Measurements from ENCODE around the gene TASP1.
"Not testable (repeated sequence)": the region's sequence is repeated elsewhere in the genome, so short reads cannot be mapped to it uniquely, and the experiment has no call there.

TASP1 gene, protein sequence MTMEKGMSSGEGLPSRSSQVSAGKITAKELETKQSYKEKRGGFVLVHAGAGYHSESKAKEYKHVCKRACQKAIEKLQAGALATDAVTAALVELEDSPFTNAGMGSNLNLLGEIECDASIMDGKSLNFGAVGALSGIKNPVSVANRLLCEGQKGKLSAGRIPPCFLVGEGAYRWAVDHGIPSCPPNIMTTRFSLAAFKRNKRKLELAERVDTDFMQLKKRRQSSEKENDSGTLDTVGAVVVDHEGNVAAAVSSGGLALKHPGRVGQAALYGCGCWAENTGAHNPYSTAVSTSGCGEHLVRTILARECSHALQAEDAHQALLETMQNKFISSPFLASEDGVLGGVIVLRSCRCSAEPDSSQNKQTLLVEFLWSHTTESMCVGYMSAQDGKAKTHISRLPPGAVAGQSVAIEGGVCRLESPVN

DNA sequence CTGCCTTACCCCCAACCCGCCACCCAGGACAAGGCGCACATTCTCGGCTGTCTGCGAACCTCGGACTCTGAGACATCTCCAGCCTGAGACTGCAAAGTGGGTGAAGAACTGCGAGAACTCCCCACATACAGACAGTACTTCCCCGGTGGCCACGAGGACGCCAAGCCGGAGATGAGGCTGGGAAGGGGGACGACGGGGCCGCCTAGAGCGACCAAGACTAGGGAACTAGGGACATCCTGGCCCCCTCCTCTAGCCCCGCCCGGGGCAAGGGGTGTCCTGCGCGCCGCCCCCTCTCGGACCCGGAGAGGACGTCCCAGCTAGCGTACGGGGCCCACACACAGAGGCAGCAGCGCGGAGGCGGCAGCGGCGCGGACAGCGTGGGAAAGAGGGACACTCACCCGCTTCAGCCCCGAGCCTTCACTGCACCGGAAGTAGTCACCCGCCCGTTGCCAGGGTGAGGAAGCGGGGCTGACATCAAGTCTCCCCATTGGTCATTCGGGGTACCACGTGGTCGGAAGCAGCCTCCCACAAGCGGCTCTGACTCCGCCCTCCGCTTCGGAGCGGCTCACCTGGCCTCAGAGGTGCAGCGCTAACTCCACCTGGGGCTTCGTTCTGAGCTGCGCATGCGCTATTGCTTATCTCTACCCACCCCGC lies at the start of gene TASP1:
Gene TASP1 (minus strand): TSS at position 437 of the 654 bp plus-strand sequence. CDS start 8,854 bp downstream, outside the sequence.
- DNase-seq (ENCODE audit: low read depth), result peak; percentile 96

DNA sequence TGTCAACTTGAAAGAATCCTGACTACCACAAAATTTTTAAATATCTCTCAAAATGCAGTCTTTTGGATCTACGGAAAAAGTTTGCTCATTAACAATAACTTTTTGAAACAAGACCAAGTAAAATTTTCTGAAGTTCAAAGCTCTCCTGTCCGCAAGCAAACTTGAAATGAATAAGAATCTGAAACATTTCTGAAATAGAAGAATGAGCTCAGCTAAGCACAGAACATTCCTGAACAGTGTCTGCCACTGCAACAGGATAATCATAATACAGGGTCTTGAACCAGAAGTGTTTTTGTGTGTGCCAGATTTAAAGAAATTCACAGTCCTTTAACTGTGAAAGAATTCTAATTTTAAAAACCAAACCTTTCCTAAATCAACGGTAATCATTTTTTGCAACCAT lies 49.1 kb upstream of the TASP1 start:
- DNase-seq (ENCODE audit: low read depth), result no peak

DNA sequence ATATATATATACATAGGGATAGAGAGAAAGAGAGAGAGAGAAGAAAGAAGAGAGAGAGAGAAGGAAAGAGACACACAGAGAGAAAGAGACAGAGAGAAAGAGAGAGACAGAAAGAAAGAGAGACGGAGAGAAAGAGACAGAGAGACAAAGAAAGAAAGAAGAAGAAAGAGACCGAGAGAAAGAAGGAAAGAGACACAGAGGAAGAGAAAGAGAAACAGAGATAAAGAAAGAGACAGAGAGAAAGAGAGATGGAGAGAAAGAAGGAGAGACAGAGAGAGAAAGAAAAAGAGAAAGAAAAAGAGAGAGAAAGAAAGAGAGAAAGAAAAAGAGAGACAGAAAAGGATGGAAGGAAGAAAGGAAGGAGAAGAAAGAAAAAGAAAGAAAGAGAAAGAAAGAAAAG lies 46.9 kb upstream of the TASP1 start:
- DNase-seq (ENCODE audit: low read depth), result no peak

DNA sequence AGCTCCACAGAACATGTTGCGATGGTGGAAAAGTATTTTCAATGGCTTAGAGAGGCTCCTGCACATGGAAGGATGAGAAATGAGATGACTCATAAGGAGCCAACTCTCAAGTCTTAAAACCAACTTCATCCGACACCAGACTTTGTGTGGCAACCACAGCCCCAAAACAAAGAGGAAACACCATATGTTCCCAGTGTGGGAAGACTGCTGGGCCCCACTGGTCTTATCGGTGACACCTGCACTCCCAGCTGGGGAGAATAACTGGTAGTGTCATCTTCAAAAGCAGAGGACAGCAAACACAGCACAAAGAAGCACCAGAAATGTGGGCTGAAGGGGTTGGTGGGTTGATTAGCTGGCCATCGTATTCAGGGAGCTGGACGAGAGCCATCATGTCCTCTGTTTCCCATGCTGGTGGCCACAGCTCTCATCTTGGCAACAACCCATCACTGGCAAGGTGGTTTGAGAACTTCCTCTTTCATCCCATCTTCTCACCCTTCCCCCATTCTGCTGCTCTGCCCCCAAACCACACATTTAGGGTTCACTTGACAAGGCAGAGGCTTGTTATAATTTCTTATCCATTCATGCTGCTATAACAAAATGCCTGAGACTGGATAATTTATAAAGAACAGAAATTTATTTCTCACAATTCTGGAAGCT lies 46.0 kb upstream of the TASP1 start:
- DNase-seq (ENCODE audit: low read depth), result no peak

DNA sequence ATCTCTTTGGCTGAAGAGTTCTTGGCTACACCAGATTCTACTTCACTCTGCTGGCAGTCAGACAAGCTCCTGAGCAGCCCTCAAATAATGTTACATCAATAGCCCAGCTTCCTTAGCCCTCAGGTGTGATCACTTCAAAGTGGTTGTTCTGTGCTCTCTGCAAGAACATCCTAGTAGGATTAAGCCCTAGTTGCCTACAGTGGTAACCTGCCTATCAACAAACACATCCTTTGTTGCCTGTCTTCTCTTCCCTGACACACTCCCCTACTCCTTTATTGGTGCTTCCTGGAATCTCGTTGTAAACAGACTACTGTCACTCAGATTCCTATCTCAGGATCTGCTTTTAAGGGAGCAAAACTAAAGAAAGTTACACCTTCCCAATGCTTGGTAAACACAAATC lies 45.1 kb upstream of the TASP1 start:
- no peak for DNase-seq (ENCODE audit: low read depth)

DNA sequence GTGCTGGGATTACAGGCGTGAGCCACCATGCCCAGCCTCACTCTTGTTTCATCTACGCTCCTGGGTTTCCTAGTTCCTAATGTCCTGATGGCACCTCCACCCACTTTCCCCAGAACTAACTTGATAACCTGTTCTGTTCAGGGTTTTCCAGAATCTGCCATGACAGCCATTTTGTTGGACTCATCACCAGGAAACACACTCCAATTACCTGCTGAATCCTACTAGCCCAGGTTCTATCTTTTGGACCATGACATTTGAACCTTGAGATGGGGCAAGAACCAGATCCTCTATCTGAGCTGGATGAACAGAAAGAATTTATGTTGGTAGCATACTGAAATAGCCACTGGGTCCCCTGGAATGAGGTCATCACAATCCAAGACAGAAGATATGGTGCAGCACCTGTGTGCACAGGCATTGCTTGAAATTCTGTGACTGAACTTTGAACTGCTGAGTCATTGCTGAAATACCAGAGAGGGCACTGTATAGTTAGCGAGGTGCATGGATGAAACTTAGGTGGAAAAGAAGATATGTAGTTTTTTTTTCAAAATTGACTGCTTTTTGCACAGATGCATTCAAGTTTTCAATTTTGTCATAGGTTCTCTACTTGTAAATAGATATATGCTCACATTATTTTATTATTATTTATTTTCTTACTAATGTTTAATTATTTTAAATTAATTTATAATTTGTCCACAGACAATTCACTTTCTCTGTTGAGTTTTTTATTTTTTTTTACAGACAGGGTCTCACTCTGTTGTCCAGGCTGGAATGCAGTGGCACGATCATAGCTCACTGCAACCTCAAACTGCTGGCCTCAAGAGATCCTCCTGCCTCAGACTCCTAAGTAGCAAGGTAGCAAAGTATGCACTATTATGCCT lies 42.8 kb upstream of the TASP1 start:
- DNase-seq (ENCODE audit: low read depth), result no peak

DNA sequence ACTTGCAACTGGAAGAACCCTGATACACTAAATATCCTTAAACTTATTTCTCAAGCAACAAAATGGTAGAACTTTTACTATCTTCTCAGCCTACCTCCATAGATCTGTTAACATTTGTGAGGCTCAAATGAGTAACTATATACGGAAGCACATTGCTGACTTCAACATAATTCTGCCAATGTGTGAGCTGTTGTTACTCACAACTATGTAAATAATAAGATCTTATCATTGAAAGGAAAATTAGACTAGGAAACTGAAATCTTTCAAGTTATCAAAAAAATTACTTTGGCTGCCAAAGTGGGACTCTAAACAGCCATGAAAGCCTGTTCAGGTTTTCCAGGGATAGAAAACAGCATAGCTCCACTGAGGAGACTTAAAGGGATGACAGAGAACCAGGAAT lies 40.2 kb upstream of the TASP1 start:
- DNase-seq (ENCODE audit: low read depth), result no peak

DNA sequence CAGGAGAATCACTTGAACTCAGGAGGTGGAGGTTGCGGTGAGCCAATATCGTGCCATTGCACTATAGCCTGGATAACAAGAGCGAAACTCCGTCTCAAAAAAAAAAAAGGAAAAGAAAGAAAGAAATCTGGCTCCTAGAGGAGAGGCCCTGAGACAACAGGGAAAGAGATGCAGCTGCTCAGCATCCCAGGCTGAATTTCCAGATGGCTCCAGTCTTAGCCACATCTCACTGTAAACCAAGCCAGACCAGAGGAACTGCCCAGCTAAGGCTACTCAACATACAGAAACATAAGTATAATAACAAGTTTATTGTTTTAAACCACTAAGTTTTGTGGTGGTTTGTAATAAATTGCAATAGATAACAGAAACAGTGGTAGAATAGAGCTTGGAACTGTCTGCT lies 38.5 kb upstream of the TASP1 start:
- no peak for DNase-seq (ENCODE audit: low read depth)

DNA sequence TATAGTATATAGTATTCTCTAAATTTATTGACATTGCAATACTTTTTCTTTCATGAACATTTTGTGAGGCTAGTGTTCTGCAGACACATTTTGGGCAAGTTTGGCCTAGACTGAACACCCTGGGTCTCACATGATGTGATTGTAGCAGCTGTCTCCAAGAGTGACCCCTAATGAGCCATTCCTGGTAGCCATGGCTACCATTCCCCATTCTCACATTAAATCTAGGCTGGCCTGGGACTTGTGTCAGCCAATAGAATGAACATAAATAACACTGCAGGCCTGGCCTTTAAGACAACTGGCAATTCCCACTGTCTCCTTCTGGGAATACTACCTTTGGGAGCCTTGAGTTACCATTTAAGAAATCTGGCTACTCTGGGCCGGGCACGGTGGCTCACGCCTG lies 38.0 kb upstream of the TASP1 start:
- DNase-seq (ENCODE audit: low read depth), result no peak

DNA sequence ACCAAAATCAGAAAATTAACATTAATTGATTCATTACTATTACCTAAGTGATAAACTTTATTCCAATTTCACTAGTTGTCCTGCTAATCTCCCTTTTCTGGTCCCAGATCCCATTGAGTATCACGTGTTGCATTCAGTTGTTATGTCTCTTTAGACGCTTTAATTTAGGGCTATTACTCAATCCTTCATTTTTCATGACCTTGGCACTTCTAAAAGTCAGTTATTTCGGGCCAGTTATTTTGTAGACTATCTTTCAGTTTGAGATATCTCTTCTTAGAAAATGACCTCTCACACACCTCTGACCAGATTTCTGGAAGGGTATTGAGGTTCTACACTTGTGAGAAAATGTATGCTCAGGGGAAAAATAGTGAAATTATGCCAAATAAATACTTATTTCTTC lies 34.0 kb upstream of the TASP1 start:
- DNase-seq (ENCODE audit: low read depth), result no peak

DNA sequence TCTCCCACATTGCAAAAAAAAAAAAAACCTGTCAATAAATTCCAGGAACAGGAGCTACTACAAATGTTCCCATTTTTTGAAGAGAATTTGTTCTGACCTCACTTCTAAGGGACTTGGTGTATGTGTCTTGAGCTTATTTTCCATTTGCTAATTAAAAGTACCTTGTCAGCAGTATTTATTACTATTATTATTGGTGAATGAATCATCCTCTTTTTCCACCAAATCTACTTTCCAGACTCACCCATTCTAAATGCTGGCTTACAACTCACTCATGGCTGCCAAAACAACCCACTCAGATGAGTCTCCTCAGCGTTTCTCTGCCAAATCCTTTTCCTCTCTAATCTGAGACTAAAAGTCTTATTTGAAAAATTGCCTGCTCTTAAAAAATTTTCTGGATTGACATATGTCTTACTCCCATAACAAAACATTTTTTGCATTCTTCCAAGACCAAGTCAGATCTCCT lies 33.2 kb upstream of the TASP1 start:
- peak; percentile 53 for DNase-seq (ENCODE audit: low read depth)

DNA sequence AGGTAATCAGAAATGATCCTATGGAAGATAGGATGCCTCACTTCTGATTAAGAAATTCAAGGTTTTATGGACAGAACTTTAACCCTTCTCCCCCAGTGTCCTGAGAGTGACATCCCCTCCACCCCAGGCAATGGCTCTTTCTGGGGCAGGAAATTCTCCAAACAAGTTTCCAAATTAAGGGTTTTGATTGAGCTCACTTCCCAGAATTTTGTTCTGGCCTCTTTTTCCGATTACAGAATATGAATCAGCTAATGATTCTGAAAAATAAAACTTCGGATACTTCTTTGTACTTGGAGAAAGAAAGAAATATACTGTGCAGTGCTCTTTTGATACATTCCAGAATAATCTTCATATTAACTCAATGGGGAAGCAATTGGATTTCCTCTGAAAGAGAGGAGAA lies 32.8 kb upstream of the TASP1 start:
- no peak for DNase-seq (ENCODE audit: low read depth)

DNA sequence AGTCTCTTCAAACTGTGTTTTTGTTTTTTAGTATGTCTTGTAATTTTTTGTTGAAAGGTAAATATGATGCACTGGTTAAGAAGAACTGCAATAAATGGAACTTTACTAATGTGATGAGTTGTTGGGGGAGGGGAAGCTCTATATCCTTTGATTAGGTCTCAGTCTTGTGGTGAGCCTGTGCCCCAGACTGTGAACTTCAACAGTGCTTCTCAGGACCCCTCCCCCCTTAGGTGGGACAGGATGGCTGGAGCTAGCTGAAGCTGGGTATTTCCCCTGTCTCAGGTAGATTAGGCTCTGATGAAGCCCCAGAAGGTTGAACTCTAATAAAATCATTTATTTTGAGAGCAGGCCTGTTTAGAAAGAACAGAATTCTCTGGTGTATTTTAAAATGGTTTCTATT lies 31.4 kb upstream of the TASP1 start:
- no peak for DNase-seq (ENCODE audit: low read depth)

DNA sequence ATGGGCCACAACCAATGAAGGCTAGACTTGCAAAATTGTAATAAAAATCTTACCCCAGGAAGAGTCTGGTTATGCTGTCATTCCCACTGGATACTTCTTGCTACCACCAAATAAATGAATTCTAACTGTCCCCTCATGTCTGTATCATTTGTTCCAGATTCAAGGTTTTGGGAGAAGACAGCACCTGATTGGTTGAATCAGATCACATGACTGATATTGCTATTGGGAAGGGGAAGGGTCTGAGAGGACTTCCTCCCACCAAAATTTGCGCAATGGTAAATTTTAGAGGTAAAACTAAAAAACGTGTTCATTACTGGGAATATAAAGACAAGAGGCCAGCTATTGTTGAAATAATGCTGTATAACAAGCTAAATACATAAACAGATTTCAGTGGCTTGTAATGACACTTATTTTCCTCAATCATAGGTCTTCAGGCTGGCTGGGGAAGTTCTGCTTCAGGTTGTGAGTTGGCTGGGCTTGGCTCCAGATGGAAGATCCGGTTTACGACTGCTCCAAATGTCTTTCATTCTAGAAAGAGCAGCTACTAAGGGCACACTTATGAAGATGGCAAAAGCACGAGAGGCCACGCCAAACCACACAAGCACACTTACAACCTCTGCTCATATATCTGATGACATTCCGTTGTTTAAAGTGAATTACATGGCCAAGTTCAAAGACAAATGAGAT lies 27.1 kb upstream of the TASP1 start:
- no peak for DNase-seq (ENCODE audit: low read depth)

DNA sequence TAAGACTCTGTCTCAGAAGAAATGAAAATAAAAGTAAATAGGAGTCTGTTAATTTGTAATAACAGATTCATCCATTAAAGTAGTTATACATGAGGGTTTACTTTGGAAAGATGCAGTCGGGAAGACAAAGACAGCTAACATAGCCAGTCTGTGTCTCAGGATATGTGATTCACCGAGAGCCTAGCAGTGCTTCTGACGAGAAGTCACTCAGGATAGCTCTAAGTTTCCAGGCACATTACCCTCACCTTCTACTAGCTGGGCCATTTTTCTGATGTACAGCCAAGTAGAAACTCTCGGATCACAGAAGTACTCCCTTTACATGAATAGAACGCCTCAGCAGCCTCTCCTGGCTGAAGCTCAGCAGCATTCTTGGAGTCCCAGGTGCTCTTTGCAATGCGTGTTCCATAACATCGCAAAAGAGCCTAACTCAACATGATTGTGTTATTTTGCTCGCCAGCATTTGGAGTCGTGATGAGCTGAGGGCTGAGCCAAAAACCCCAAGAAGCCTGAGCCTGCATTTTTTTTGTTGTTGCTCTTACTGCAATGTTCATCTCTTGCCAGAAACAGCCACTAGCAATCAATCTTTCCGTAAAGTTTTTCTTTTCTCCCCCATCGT lies 22.4 kb upstream of the TASP1 start:
- no peak for DNase-seq (ENCODE audit: low read depth)

DNA sequence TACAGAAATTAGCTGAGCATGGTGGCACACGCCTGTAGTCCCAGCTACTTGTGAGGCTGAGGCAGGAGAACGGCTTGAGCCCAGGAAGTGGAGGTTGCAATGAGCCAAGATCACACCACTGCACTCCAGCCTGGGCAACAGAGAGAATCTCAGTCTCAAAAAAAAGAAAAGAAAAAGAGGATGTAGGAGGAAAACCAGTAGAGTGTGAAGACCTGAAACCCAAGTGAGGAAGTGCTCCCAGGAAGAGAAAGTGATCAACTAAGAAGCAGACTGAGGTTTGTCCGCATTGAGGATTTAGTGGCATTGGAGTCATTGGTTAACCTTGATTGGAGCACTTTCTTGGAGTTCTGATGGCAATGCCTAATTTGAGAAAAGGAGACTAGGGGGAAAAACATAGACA lies 20.6 kb upstream of the TASP1 start:
- no peak for DNase-seq (ENCODE audit: low read depth)

DNA sequence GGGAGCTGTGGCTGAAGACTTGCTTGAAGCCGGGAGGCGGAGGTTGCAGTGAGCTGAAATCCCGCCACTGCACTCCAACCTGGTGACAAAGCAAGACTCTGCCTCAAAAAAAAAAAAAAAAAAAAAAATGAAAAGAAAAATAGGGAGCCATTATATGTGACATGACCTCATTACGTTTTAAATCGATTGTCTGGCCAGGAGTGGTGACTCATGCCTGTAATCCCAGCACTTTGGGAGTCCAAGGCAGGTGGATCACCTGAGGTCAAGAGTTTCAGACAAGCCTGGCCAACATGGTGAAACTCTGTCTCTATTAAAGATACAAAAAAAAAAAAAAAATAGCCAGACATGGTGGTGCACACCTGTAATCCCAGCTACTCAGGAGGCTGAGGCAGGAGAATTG lies 19.3 kb upstream of the TASP1 start:
- DNase-seq (ENCODE audit: low read depth), result not testable (repeated sequence)

DNA sequence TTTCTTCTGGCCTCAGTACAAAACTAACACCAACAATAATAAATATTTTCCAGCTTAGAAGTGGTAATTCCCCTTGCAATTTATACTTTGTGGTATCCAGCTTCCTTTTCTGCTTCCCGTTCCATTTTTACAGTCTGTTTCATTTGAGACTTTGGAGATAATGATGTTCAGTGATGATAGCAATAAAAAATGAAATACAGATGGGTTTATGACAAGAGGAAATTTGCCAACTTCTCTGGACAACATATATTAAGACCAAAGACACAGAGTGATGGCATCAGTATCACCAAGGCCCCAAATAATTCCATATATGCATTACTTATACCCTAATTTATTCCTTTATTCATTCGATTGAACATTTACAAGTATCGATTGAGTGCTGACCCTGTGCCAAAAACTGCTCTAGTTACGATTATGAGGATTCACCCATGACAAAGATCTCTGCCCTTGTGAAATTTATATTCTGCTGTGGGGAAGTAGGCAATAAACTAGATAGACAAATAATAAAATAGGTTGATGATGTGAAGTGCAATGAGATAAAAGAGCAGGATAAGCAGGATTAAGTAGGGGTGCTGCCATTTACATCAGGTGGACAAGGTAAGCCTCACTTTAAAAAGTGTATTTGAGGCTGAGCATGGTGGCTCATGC lies 18.1 kb upstream of the TASP1 start:
- DNase-seq (ENCODE audit: low read depth), result no peak

DNA sequence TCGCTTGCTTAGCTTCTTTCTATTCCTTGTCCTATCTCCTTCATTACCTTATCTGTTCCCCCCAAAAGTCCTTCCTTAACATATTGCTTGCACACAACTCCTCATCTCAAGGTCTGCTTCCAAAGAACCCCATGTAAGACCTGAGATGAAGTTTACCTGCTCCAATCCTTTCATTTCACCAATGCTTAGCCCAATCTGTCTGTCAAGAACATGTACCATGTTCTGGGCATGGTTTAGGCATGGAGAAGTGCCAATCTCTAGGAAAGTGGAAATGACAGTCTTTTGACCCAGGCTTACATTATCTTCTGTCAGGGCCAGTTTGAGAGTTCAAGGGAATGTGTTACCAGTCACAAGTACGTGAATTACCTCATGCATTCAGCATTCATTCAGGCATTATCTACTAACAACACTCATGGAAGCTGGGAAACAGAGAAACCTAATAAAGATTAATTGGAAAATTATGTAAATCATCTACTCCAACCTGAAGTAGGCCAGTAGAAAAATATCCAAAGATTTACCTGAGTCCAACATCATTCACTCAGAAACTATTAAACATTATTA lies 15.8 kb upstream of the TASP1 start:
- DNase-seq (ENCODE audit: low read depth), result no peak

DNA sequence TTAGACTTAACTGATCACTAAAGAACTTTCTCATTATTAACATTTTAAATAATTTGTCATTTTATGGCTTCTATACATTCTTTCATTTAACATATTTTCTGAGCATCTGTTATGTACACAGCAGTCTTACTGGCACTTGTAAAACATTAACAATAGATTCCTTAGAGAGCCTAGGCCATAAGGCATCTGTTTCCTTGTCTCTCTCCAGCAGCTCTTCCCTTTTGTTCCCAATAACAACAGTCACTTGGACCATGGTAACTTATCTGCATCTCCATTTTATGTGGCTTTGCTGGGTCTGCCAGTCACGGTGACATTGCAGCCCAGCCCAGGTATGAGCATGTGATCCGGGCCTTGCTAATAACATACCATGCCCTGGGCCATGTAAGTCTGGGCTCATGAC lies 11.7 kb upstream of the TASP1 start:
- no peak for DNase-seq (ENCODE audit: low read depth)

Measured in EH (cell line).